Psoas muscle (tissue), 8 donors: Measurements from ENCODE around the gene PLA2G4C. TPM values are rescaled to one million over a fixed set of nuclear protein-coding genes. Genes with fewer than 3 reads are reported as not detected.

Experiments used
- ATAC-seq, 4 donors: fragments of 200-7000 bp; cut with Tn5 transposase; one replicate each; pipeline ENCODE4 v1.9.1; 2020; ENCODE audit warnings: moderate library complexity in 3 of 4, mild to moderate bottlenecking in 2 of 4
- DNase-seq, 2 donors: peaks; one replicate each; pipeline ENCODE4 v3.0.0-alpha.2; 2020
- H3K27ac ChIP-seq: fragments of 200-600 bp; one replicate; pipeline ENCODE4 v1.8.0; 2022
- H3K27me3 ChIP-seq, 3 donors: fragments of 200-600 bp in 1 of 3; one replicate each; pipeline versions ENCODE4 v1.6.1 to v1.8.0; 2013 to 2022; ENCODE audit warnings: low read length in 2 of 3, mild to moderate bottlenecking in 2 of 3, moderate library complexity in 1 of 3; ENCODE audit not compliant: insufficient read depth in 3 of 3
- H3K36me3 ChIP-seq, 2 donors: fragments of 200-600 bp in 1 of 2; one replicate each; pipeline versions ENCODE4 v1.6.1 to v1.8.0; 2013 to 2022; ENCODE audit warnings: low read depth in 1 of 2, mild to moderate bottlenecking in 1 of 2, moderate library complexity in 1 of 2; ENCODE audit not compliant: insufficient read depth in 1 of 2
- H3K4me1 ChIP-seq: fragments of 200-600 bp; one replicate; pipeline ENCODE4 v1.8.0; 2022
- H3K4me3 ChIP-seq: fragments of 200-600 bp; one replicate; pipeline ENCODE4 v1.8.0; 2022; ENCODE audit warnings: mild to moderate bottlenecking
- H3K9me3 ChIP-seq: fragments of 200-600 bp; one replicate; pipeline ENCODE4 v1.8.0; 2022
- WGBS, 3 donors: extraction: QIAGEN DNeasy Blood & Tissue Kit; methylation state at CpG; one replicate each; pipeline versions ENCODE4 v1.1.6 to v1.1.7; 2013; 5-methylcytosine and 5-hydroxymethylcytosine counted together
- intact Hi-C, 2 donors: fragments of 100-400 bp; cut with DNase I; formaldehyde crosslinking; loops; one replicate each; pipeline versions ENCODE4 v1.11.0 to v1.14.2; 2022
- polyA plus RNA-seq, 3 donors: library from polyadenylated mRNA; stranded (reverse); fragments of 200-250 nt; gene quantifications; one replicate each; pipeline ENCODE4 v1.2.3, GENCODE V29; 2013
- total RNA-seq, 4 donors: library from RNA; stranded (reverse); fragmentation: NEBNext Ultra II Directional in 2 of 4; extraction: Animal tissue kit (Norgen Biotek cat#: 25700) in 2 of 4; gene quantifications; one replicate each; pipeline versions ENCODE4 v1.2.1 to v1.2.4, GENCODE V29; 2021 to 2023
- TF ChIP-seq, protein P1 (sequence below): fragments of 200-600 bp; IDR thresholded peaks from one replicate; pipeline ENCODE4 v1.8.0; 2022; ENCODE audit warnings: antibody characterized with exemption
- donor health status: healthy with polysubstance abuse.
- donor health status: DM: no; HTN: no; CAD: no; lungs with moderate emphysema.
- donor health status: Bipolar disorder and iron deficiency.
- donor health status: healthy.
- donor health status: DM: yes; HTN: yes; CAD: no.
- donor health status: DM: no; HTN: no; CAD: no.
- donor health status: DM: no; HTN: no; CAD: no.
- donor health status: DM: yes; HTN: yes; CAD: no.

PLA2G4C gene
- total and polyA plus RNA-seq, 7 donors, result 11.8 to 114 (median 34.2) TPM

- WGBS, 3 donors, result 68 to 73% (median 69%) methylated on average over 12 of the region's 12 CpGs
- Histone ChIP-seq H3K27me3 (no peaks in the 10 kb centered on the region), H3K4me1 (no peaks in the 10 kb centered on the region), H3K9me3 (no peaks in the 10 kb centered on the region), H3K4me3 (no peak overlapping the region), H3K36me3 (peaks cover 0 to 11% of the 10 kb centered on the region in 2 donors), H3K27ac (no peak overlapping the region)
- TF ChIP-seq, protein P1, sequence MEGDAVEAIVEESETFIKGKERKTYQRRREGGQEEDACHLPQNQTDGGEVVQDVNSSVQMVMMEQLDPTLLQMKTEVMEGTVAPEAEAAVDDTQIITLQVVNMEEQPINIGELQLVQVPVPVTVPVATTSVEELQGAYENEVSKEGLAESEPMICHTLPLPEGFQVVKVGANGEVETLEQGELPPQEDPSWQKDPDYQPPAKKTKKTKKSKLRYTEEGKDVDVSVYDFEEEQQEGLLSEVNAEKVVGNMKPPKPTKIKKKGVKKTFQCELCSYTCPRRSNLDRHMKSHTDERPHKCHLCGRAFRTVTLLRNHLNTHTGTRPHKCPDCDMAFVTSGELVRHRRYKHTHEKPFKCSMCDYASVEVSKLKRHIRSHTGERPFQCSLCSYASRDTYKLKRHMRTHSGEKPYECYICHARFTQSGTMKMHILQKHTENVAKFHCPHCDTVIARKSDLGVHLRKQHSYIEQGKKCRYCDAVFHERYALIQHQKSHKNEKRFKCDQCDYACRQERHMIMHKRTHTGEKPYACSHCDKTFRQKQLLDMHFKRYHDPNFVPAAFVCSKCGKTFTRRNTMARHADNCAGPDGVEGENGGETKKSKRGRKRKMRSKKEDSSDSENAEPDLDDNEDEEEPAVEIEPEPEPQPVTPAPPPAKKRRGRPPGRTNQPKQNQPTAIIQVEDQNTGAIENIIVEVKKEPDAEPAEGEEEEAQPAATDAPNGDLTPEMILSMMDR, result no peak
- ATAC-seq, result no peak
- DNase-seq, result no peak
- intact Hi-C loops, result no loop called here
These were observed 13.5 kb upstream of the PLA2G4C start for GRCh38 chr19:48123907-48124651.

DNA sequence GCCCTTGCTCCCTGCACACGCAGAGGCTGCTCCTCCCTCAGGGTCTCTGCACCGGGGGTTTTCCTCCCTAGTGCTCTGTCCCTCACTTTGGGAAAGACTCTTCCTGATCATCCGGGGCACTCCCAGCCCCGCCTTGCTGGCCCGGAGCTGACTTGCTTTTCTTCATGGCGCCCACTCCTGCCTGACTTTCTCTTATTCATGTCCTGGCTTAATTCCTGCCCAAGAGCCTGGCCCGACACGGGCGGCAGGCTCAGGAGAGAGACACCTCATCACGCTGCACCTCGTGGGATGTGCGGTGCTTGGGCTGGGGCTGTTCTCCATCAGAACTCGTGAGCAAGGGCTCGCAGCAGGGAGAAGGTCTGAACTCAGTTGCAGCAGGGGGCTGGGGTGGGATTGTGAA is 11.8 kb upstream of the PLA2G4C start:
- no peaks in the 10 kb centered on the region for H3K27me3 ChIP-seq
- DNase-seq (no peak), ATAC-seq (no peak)
- whole genome bisulfite sequencing, 3 donors, result 80 to 81% (median 81%) methylated on average over 14 of the region's 14 CpGs
- H3K4me1 ChIP-seq, result no peaks in the 10 kb centered on the region
- intact Hi-C loops, result no loop called here
- no peak overlapping the region for H3K4me3 ChIP-seq
- peaks cover 0 to 7% of the 10 kb centered on the region in 2 donors for H3K36me3 ChIP-seq
- TF ChIP-seq, protein P1, result no peak
- H3K9me3 ChIP-seq, result no peaks in the 10 kb centered on the region
- no peak overlapping the region for H3K27ac ChIP-seq

GRCh38 chr19:48121909-48122371 is 11.3 kb upstream of the PLA2G4C start:
- Histone ChIP-seq H3K27me3 (no peaks in the 10 kb centered on the region), H3K27ac (no peak overlapping the region), H3K4me1 (no peaks in the 10 kb centered on the region), H3K4me3 (no peak overlapping the region), H3K36me3 (peaks cover 0 to 5% of the 10 kb centered on the region in 2 donors), H3K9me3 (no peaks in the 10 kb centered on the region)
- 76 to 81% (median 76%) methylated on average over 10 of the region's 10 CpGs for WGBS, 3 donors
- intact Hi-C loops, result no loop called here
- ATAC-seq (peak in 1 of 4 donors; percentile 35), DNase-seq (no peak)
- TF ChIP-seq, protein P1, result no peak

GRCh38 chr19:48121066-48121465 is 10.4 kb upstream of the PLA2G4C start:
- TF ChIP-seq, protein P1, result no peak
- H3K27ac ChIP-seq, result no peak overlapping the region
- H3K36me3 ChIP-seq, result peaks cover 0 to 5% of the 10 kb centered on the region in 2 donors
- ATAC-seq (no peak), DNase-seq (no peak)
- no peaks in the 10 kb centered on the region for H3K9me3 ChIP-seq
- WGBS, 3 donors, result 91 to 97% (median 96%) methylated on average over 14 of the region's 14 CpGs
- no peak overlapping the region for H3K4me3 ChIP-seq
- intact Hi-C loops, result no loop called here
- H3K27me3 ChIP-seq, result no peaks in the 10 kb centered on the region
- no peaks in the 10 kb centered on the region for H3K4me1 ChIP-seq

DNA sequence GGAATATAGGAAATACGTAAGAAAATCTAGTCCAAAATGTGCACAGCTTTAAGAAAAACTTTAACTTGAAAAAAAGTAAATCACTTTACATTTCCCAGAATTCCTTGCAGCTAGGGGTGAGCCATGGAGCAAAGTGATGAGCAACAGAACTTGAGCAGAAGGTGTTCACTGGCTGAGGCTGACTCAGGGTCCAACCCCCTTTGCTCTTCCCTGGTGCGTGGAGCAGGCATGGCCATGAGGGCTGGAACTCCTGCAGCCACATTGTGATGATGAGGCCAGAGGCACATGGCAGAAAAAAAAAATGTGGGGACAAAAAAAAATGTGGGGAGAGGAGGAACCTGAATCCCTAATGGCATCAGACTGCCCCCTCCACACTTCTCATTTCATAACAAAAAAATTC is 9.9 kb upstream of the PLA2G4C start:
- H3K4me3 ChIP-seq, result no peak overlapping the region
- no peaks in the 10 kb centered on the region for H3K9me3 ChIP-seq
- peaks cover 0 to 5% of the 10 kb centered on the region in 2 donors for H3K36me3 ChIP-seq
- H3K27ac ChIP-seq, result no peak overlapping the region
- TF ChIP-seq, protein P1, result no peak
- ATAC-seq (no peak), DNase-seq (no peak)
- no peaks in the 10 kb centered on the region for H3K27me3 ChIP-seq
- intact Hi-C loops, result no loop called here
- WGBS, 3 donors, result 90 to 100% (median 98%) methylated on average over 2 of the region's 2 CpGs
- H3K4me1 ChIP-seq, result no peaks in the 10 kb centered on the region
